GM23338 (cell line): Measurements from ENCODE around the gene ITPRID1. TPM values are rescaled to one million over a fixed set of nuclear protein-coding genes. Genes with fewer than 3 reads are reported as not detected.

Source experiments
- CREB1 ChIP-seq: fragments of 250-450 bp; sonication (Bioruptor Pico); IDR thresholded peaks from 2 replicates; pipeline ENCODE4 v1.5.0; 2020; ENCODE audit warnings: low read depth, mild to moderate bottlenecking, moderate library complexity
- ETS1 ChIP-seq: IDR thresholded peaks from 2 replicates; pipeline ENCODE4 v1.6.1; 2016; ENCODE audit warnings: antibody characterized with exemption
- EZH2 ChIP-seq: fragments of 200-600 bp; sonication (generic); IDR thresholded peaks from one replicate; pipeline ENCODE4 v1.8.0; 2017; ENCODE audit warnings: antibody characterized with exemption, mild to moderate bottlenecking, low read depth; ENCODE audit not compliant: unreplicated experiment
- EZH2phosphoT487 ChIP-seq: fragments of 200-600 bp; sonication (generic); IDR thresholded peaks from one replicate; pipeline ENCODE4 v1.8.1; 2018; ENCODE audit warnings: antibody characterized with exemption; ENCODE audit not compliant: unreplicated experiment
- JUNB ChIP-seq: IDR thresholded peaks from one replicate; pipeline ENCODE4 v1.6.1; 2016; ENCODE audit warnings: antibody characterized with exemption; ENCODE audit not compliant: unreplicated experiment
- NANOG ChIP-seq: IDR thresholded peaks from 2 replicates; pipeline ENCODE4 v1.6.1; 2016; ENCODE audit warnings: antibody characterized with exemption, borderline replicate concordance
- POLR2AphosphoS5 ChIP-seq: IDR thresholded peaks from 2 replicates; pipeline ENCODE4 v1.6.1; 2016; ENCODE audit warnings: antibody characterized with exemption, low read depth
- REST ChIP-seq: IDR thresholded peaks from one replicate; pipeline ENCODE4 v1.6.1; 2018; ENCODE audit warnings: antibody characterized with exemption; ENCODE audit not compliant: unreplicated experiment
- STAT1 ChIP-seq: IDR thresholded peaks from one replicate; pipeline ENCODE4 v1.6.1; 2016; ENCODE audit warnings: antibody characterized with exemption; ENCODE audit not compliant: unreplicated experiment
- ZNF114 ChIP-seq: fragments of 250-450 bp; sonication (Bioruptor Pico); IDR thresholded peaks from 2 replicates; pipeline ENCODE4 v1.5.0; 2020; ENCODE audit warnings: mild to moderate bottlenecking, moderate library complexity
- ZNF331 ChIP-seq: fragments of 250-450 bp; sonication (Bioruptor Pico); IDR thresholded peaks from 2 replicates; pipeline ENCODE4 v1.5.0; 2020; ENCODE audit warnings: low read depth, mild to moderate bottlenecking, moderate library complexity
- ZNF462 ChIP-seq: fragments of 250-450 bp; sonication (Bioruptor Pico); IDR thresholded peaks from 2 replicates; pipeline ENCODE4 v1.5.0; 2020; ENCODE audit warnings: mild to moderate bottlenecking, moderate library complexity
- polyA plus RNA-seq: library from polyadenylated mRNA; unstranded; fragments of >200 nt; fragmentation: Nextera tagmentation; extraction: Ambion mirVana; gene quantifications from 2 replicates; pipeline ENCODE4 v1.2.1, GENCODE V29; 2016
- total RNA-seq: library from RNA; depleted of rRNA; stranded (reverse); fragments of >200 nt; shearing (Covaris generic); gene quantifications from 2 replicates; pipeline ENCODE4 v1.2.3, GENCODE V29; 2014

The ITPRID1 gene
- total and polyA plus RNA-seq, 2 experiments from 2014 or later: 0.05 to 0.45 TPM

- TF ChIP-seq ZNF462 (CRISPR knock-in tag) (no peak), REST (no peak), STAT1 (no peak), ZNF114 (CRISPR knock-in tag) (no peak), ZNF331 (CRISPR knock-in tag) (no peak), JUNB (no peak), CREB1 (CRISPR knock-in tag) (no peak), EZH2phosphoT487 (no peak), ETS1 (no peak), EZH2 (no peak), POLR2AphosphoS5 (no peak), NANOG (no peak)
Measured at GRCh38 chr7:31679574-31680305, 165.8 kb downstream of the ITPRID1 start (continued).
